OCI-LY3 (cell line): ENCODE data around the gene LILRB2.
"Not testable (repeated sequence)": the region's sequence is repeated elsewhere in the genome, so short reads cannot be mapped to it uniquely, and the experiment has no call there.

Source experiments
- H2AFZ ChIP-seq: fragments of 200-600, 300-600 bp; shearing (Covaris generic); 2 replicates; pipeline ENCODE4 v1.6.0; 2014; ENCODE audit warnings: antibody characterized with exemption, low read depth, low read length
- H3K27ac ChIP-seq: fragments of 200-600, 300-600 bp; sonication (generic); 2 replicates; pipeline ENCODE4 v1.5.1; 2014; ENCODE audit warnings: mild to moderate bottlenecking, low read length, moderate library complexity, mixed read lengths
- H3K27me3 ChIP-seq: fragments of 200-600, 300-600 bp; sonication (generic); 2 replicates; pipeline ENCODE4 v1.6.1; 2014; ENCODE audit warnings: low read depth, low read length, mixed read lengths
- H3K36me3 ChIP-seq: fragments of 200-600, 300-600 bp; sonication (generic); replicated peaks from 2 replicates; pipeline ENCODE3; 2014; ENCODE audit warnings: low read depth, low read length, mixed read lengths
- H3K4me1 ChIP-seq: fragments of 300-600, 200-600 bp; sonication (generic); 2 replicates; pipeline ENCODE4 v1.6.1; 2014; ENCODE audit warnings: low read length, mixed read lengths
- H3K4me2 ChIP-seq: fragments of 200-600, 300-600 bp; sonication (generic); 2 replicates; pipeline ENCODE4 v1.6.1; 2014; ENCODE audit warnings: low read length, mixed read lengths
- H3K4me3 ChIP-seq: fragments of 300-600, 200-600 bp; sonication (generic); 2 replicates; pipeline ENCODE4 v1.5.1; 2014; ENCODE audit warnings: antibody characterized with exemption, mild to moderate bottlenecking, low read length, moderate library complexity
- H3K79me2 ChIP-seq: fragments of 300-600, 200-600 bp; shearing (Covaris generic); 2 replicates; pipeline ENCODE4 v1.6.1; 2014; ENCODE audit warnings: mild to moderate bottlenecking, low read length, mixed read lengths
- H3K9ac ChIP-seq: fragments of 300-600, 200-600 bp; shearing (Covaris generic); 2 replicates; pipeline ENCODE4 v1.6.0; 2014; ENCODE audit warnings: mild to moderate bottlenecking, low read length, moderate library complexity
- H3K9me3 ChIP-seq: fragments of 200-600, 300-600 bp; shearing (Covaris generic); 2 replicates; pipeline ENCODE4 v1.6.1; 2014; ENCODE audit warnings: low read length, mixed read lengths; ENCODE audit not compliant: insufficient read depth
- H4K20me1 ChIP-seq: fragments of 200-600, 300-600 bp; sonication (generic); 2 replicates; pipeline ENCODE4 v1.6.1; 2016; ENCODE audit warnings: low read length, mixed read lengths; ENCODE audit not compliant: insufficient read depth
- CTCF ChIP-seq: fragments of 200-600, 300-600 bp; sonication (generic); IDR thresholded peaks from 2 replicates; pipeline ENCODE4 v1.5.1; 2014; ENCODE audit warnings: antibody characterized with exemption, low read length, low read depth
- EZH2phosphoT487 ChIP-seq: fragments of 200-600 bp; shearing (Covaris generic); IDR thresholded peaks from 2 replicates; pipeline ENCODE4 v1.6.1; 2018; ENCODE audit warnings: antibody characterized with exemption, mixed run types, low read depth

Gene LILRB2

DNA sequence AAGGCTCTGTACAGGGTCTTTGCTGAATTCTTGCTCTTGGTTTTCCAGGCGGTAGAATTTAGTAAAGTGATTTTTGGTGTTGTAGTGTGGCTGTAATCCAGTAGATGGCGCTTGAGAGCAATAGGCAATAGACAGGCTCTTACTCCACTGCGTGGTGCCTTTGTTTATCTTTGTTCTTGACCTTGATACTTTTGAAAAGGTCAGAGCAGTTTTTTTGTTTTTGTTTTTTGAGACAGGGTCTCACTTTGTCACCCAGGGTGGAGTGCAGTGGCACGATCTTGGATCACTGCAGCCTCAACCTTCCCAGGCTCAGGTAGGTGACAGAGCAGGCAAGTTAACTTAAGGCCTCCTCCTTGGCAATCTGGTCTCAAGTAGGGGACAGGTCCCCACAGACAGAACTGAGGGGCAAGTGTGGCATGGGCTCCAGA lies 44.3 kb upstream of the LILRB2 start:
- no peaks in the 10 kb centered on the region for H3K79me2 ChIP-seq
- H3K36me3 ChIP-seq: no peaks in the 10 kb centered on the region
- H3K9ac ChIP-seq: no peak overlapping the region
- no peak overlapping the region for H2AFZ ChIP-seq
- H3K27ac ChIP-seq: no peak overlapping the region
- H3K27me3 ChIP-seq: peaks cover 45% of the 10 kb centered on the region
- TF ChIP-seq CTCF: peak; percentile 96
- TF ChIP-seq EZH2phosphoT487: no peak
- no peak overlapping the region for H3K4me3 ChIP-seq
- no peaks in the 10 kb centered on the region for H4K20me1 ChIP-seq
- peaks cover 7% of the 10 kb centered on the region; the same call in 1 of the 2 replicates for H3K9me3 ChIP-seq
- peak overlapping the region; percentile 3; the same call in 1 of the 2 replicates for H3K4me2 ChIP-seq
- peaks cover 35% of the 10 kb centered on the region for H3K4me1 ChIP-seq

GRCh38 chr19:54324071-54324470 lies 43.2 kb upstream of the LILRB2 start:
- Histone ChIP-seq H3K4me2 (no peak overlapping the region), H3K4me1 (peaks cover 39% of the 10 kb centered on the region), H4K20me1 (no peaks in the 10 kb centered on the region), H3K79me2 (no peaks in the 10 kb centered on the region), H3K36me3 (no peaks in the 10 kb centered on the region), H3K9ac (no peak overlapping the region), H3K9me3 (peaks cover 7% of the 10 kb centered on the region; the same call in 1 of the 2 replicates), H3K4me3 (no peak overlapping the region), H2AFZ (no peak overlapping the region), H3K27me3 (peaks cover 44% of the 10 kb centered on the region), H3K27ac (no peak overlapping the region)
- no peak for TF ChIP-seq CTCF
- TF ChIP-seq EZH2phosphoT487: no peak

- not testable (repeated sequence) for H3K4me2 ChIP-seq, H3K79me2 ChIP-seq, H3K9me3 ChIP-seq, H3K36me3 ChIP-seq, H3K4me3 ChIP-seq, H3K27ac ChIP-seq, H4K20me1 ChIP-seq, H2AFZ ChIP-seq, H3K9ac ChIP-seq
- H3K4me1 ChIP-seq: peaks cover 36% of the 10 kb centered on the region
- H3K27me3 ChIP-seq: peaks cover 38% of the 10 kb centered on the region
These were observed 42.0 kb upstream of the LILRB2 start for GRCh38 chr19:54322934-54323333.

GRCh38 chr19:54322295-54322694 lies 41.4 kb upstream of the LILRB2 start:
- H3K79me2 ChIP-seq, H3K27ac ChIP-seq, H3K4me2 ChIP-seq, H2AFZ ChIP-seq, H3K9me3 ChIP-seq, H3K36me3 ChIP-seq, H3K9ac ChIP-seq, H4K20me1 ChIP-seq, H3K4me3 ChIP-seq: not testable (repeated sequence)
- peaks cover 38% of the 10 kb centered on the region for H3K27me3 ChIP-seq
- H3K4me1 ChIP-seq: peaks cover 31% of the 10 kb centered on the region

DNA sequence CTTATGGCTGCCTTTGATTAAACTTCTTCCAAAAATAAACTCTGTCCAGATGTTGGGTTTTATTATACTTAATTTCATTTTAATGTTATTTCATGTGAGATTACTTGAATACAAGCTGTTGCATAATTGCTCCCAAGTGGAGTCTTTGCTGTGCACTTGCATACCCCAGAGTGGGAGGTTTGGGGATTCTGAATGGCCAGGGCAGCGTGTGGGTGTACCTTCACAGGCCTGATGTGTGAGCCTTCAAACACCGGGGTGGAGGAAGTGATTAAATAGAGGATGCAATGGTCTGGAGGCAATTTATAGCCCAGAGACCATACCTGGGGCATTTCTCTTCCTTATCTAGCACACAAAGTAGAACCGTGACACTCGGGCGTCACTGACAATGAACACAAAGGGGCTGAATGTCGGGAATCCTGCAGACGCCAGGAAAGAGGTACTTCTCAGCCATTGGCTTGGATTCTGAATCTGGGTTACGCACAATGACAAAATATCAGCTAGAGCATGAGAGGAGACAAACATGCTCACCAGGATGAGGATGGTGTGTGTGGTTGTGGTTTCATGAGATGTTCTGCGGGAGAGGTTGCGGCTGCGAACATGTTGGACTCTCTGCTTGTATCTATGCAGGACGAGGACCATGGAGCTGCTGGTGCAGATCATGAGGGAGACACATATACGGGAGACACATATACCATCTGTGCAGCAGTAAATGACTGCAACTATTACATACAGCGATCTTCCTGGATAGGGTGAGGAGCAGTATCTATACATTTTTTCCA lies 39.2 kb upstream of the LILRB2 start:
- H3K4me3 ChIP-seq: no peak overlapping the region
- no peaks in the 10 kb centered on the region for H3K36me3 ChIP-seq
- H3K9me3 ChIP-seq: no peaks in the 10 kb centered on the region
- H3K4me2 ChIP-seq: no peak overlapping the region
- no peak overlapping the region for H3K9ac ChIP-seq
- no peak overlapping the region for H2AFZ ChIP-seq
- TF ChIP-seq EZH2phosphoT487: no peak
- no peak for TF ChIP-seq CTCF
- no peaks in the 10 kb centered on the region for H4K20me1 ChIP-seq
- no peak overlapping the region for H3K27ac ChIP-seq
- peaks cover 49% of the 10 kb centered on the region for H3K27me3 ChIP-seq
- no peaks in the 10 kb centered on the region for H3K79me2 ChIP-seq
- peaks cover 13% of the 10 kb centered on the region for H3K4me1 ChIP-seq
